HG03139 (cell line): ENCODE data around the gene SIGLEC7.

Experiments
- ATAC-seq: cut with Tn5 transposase; IDR thresholded peaks from one replicate; pipeline ENCODE4 v1.9.1; 2021; ENCODE audit not compliant: unreplicated experiment

The SIGLEC7 gene

DNA sequence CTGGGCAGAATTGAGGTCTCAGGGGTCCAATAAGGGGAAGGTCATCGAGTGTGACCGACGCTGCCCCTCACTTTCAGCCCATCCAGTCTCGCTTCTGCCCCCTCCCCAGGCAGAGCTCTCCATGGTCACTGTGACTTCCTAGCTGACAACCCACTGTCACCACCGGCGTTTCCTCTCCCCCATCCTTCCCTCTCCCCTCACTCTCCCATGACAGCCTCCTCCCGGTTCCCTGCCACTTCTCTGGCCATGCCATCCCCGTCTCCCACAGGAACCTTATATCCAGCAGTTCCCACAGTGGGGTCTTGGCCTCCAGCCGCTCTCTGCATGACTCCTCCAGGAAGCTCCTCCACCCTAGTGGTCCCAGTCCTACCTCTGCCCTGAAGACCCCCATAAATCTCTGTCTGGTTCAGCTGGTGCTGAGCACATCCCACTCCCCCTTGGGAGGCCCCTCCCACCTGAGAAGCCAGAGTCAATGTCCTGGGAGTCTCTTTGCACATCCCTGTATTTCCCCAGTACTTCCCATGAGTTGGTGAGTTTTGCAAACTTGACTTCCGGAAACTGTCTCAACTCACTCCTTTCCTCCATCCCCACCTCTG, 58.1 kb downstream of the SIGLEC7 start:
- no peak for ATAC-seq

DNA sequence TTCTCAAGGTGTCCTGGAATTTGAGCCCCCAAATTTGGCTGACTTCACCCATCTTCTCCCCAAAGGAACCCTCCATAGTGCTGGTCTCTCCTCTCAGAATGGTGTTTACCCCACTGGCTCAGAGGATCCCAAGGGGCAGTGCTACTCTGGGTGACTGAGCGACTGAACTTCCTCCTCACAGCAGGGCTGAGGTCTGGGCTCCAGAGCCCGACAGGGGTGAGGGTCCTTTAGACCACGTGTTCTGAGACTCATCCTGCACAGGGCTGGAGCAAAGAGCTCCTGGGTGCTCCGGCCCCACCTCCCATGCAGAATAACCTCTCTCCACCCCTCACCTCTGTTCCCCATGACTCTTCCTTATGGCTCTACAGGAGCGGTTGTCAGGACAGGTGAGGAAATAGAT, 59.6 kb downstream of the SIGLEC7 start:
- no peak for ATAC-seq
